Sigmoid colon (tissue), 4 donors: ENCODE data around the gene OR4F15.

Source experiments
- EP300 ChIP-seq, 4 donors: sonication (generic); formaldehyde crosslinking; IDR thresholded peaks; one replicate each; pipeline ENCODE4 v1.6.1; 2017; ENCODE audit warnings: antibody characterized with exemption in 4 of 4
- POLR2A ChIP-seq, 2 donors: fragments of 450-650 bp; IDR thresholded peaks; one replicate each; pipeline ENCODE4 v1.6.1; 2016; ENCODE audit warnings: antibody characterized with exemption in 2 of 2, mild to moderate bottlenecking in 2 of 2, moderate library complexity in 2 of 2
- POLR2AphosphoS5 ChIP-seq, 4 donors: sonication (generic); formaldehyde crosslinking; IDR thresholded peaks; one replicate each; pipeline ENCODE4 v1.6.1; 2017; ENCODE audit warnings: antibody characterized with exemption in 4 of 4
- TF ChIP-seq, protein P1 (sequence below), 4 experiments: fragments of 450-650 bp in 3 of 4; fragments of 200-600 bp in 1 of 4; IDR thresholded peaks; one replicate each; pipeline ENCODE4 v1.5.1; 2016 to 2019; ENCODE audit warnings: antibody characterized with exemption in 4 of 4, mild to moderate bottlenecking in 3 of 4, moderate library complexity in 2 of 4

DNA sequence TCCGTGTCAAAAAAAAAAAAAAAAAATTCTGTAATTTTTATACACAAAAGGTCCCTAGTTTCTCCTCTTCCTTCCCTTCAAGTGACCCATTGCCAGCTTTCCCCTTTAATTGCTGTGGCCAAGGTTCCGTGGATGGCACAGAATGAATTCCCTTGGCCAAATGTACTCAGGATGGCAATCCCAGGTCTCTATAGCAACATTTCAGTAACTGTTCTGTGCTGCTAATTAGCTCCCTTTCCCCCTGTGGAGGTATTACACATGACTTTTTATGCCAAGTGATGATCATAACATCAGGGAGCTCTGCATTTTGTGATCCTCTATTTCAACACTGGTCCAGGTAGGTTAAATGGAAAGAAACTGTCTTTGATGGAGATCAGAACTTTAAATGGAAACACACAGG lies 8.8 kb upstream of the OR4F15 start, which contains the start of gene OR4F6:
- TF ChIP-seq POLR2AphosphoS5 (IDR thresholded peaks at IDR 0.05) (no peak), EP300 (IDR thresholded peaks at IDR 0.05) (no peak), POLR2A (IDR thresholded peaks at IDR 0.05) (no peak)
- TF ChIP-seq, protein P1, sequence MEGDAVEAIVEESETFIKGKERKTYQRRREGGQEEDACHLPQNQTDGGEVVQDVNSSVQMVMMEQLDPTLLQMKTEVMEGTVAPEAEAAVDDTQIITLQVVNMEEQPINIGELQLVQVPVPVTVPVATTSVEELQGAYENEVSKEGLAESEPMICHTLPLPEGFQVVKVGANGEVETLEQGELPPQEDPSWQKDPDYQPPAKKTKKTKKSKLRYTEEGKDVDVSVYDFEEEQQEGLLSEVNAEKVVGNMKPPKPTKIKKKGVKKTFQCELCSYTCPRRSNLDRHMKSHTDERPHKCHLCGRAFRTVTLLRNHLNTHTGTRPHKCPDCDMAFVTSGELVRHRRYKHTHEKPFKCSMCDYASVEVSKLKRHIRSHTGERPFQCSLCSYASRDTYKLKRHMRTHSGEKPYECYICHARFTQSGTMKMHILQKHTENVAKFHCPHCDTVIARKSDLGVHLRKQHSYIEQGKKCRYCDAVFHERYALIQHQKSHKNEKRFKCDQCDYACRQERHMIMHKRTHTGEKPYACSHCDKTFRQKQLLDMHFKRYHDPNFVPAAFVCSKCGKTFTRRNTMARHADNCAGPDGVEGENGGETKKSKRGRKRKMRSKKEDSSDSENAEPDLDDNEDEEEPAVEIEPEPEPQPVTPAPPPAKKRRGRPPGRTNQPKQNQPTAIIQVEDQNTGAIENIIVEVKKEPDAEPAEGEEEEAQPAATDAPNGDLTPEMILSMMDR (IDR thresholded peaks at IDR 0.05): no peak
